Measurements from ENCODE around the gene CDHR4. TPM values are rescaled to one million over a fixed set of nuclear protein-coding genes. Genes with fewer than 3 reads are reported as not detected.
"Not testable (repeated sequence)": the region's sequence is repeated elsewhere in the genome, so short reads cannot be mapped to it uniquely, and the experiment has no call there.

The CDHR4 gene
- total and polyA plus RNA-seq, 2 experiments from 2014 or later: not detected

DNA sequence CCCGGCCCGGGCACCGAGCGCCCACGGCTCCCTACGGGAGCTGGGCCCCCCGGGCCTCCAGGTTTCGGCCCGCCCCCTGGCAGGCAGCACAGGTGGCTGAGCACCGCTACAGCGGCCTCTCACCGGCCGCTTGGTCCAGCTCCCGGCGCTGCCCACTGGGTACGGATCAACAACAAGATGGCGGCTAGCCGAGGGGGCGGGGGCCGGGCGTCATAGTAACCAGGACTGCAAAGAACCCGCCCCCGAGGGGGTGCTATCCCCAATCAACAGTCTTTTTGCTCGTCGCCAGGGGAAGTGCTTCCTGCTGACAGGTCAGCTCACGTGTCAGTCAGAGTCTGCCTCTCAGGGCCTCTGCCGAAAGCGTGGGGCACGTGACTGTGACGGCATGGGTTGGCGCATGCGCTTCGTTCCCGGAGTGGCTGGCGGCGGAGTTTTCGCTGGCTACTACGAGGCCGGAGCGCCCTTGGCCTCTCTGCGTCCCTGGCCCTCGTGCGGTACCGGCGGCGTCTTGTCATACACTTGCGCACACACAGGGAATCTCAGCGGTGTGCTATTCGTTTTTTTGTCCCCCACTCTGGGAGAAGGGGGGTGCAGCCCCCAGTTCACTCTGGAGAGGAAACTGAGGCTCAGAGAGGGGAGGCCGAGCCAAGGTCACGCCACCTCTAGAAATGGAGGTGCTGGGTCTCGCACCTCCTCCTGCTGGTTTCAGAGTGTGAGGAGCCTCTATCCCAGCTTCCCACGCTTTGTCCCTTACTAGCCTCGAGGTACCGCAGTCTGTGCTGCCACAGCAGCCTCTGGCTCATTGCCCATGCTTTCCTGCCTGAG, 13.1 kb downstream of the CDHR4 start, which contains the start of gene IP6K1:
IP6K1 (minus strand) TSS at position 186 of the 825 bp plus-strand sequence. CDS start 38,502 bp downstream, outside the sequence.
- Histone ChIP-seq H3K4me1 (ENCODE audit: insufficient read depth) (peaks cover 15% of the 10 kb centered on the region; the same call in 1 of the 2 replicates), H3K27me3 (replicated peaks; ENCODE audit: insufficient read depth) (no peaks in the 10 kb centered on the region), H3K4me2 (ENCODE audit: unreplicated experiment) (peak within 1 kb of the TSS; percentile 94), H3K4me3 (peak within 1 kb of the TSS; percentile 81), H3K36me3 (ENCODE audit: low read depth) (no peaks in the 10 kb centered on the region; the same call in 1 of the 2 replicates), H3K27ac (peak within 1 kb of the TSS; percentile 71), H4K20me1 (ENCODE audit: insufficient read depth) (no peaks in the 10 kb centered on the region; the same call in 1 of the 2 replicates), H3F3A (ENCODE audit: insufficient read depth) (no peaks in the 10 kb centered on the region), H3K79me2 (ENCODE audit: insufficient read depth) (peaks cover 48% of the 10 kb centered on the region), H3K9me2 (ENCODE audit: insufficient read depth) (no peaks in the 10 kb centered on the region), H3K9me3 (ENCODE audit: low read depth) (no peaks in the 10 kb centered on the region), H3K9ac (peak within 1 kb of the TSS; percentile 85), H2AFZ (peak within 1 kb of the TSS; percentile 96)
- no peak for TF ChIP-seq EZH2phosphoT487 (IDR thresholded peaks at IDR 0.05; ENCODE audit: insufficient read depth, low read depth)
- TF ChIP-seq EZH2 (IDR thresholded peaks at IDR 0.05; ENCODE audit: insufficient read depth, poor library complexity, severe bottlenecking): no peak
- DNase-seq: peak; percentile 100
- in situ Hi-C loops (cut with MboI): no loop called here
- WGBS, 2 experiments (ENCODE audit: low coverage in 1 of 2, low lambda C conversion rate in 2 of 2, missing lambda C conversion rate in 2 of 2): 2 to 3% methylated on average over 54 to 55 of the region's 55 CpGs

DNA sequence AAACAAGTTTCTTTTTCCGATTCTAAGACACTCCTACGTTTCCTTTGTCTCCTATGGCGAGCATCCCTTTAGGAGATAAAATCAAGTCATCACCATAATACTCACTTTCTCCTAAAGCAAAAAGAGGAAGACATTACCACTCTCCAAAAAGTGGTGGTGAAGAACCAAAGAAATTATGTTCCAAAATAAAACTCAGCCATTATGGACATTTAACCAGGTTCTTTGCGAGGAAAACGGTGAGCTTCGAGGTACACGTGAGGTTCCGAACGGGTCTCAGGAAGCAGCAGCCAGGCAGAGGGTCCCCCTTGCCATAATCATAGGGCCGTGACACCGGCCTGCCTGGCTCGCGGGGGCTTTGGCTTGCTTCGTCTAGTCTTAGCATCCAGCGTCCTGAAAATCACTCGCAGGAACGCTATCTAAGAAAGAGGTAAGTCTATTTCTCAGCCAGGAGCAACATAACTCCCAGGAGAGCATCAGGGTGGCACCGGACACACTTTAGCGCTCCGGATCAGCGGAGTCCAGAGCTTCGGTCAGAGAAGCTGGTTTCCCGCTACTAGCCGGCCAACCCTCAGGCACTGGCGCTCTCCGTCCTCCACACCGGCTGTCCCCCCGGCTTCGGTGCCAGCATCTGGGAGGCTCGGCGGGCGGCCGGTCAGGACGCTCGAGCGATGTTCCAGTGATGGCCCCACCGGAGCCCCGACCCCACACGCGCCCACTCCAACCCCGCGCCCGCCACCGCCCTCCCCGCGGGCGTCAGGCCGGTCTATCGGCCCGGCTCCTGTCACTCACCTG, 13.9 kb downstream of the CDHR4 start:
- H3K36me3 ChIP-seq (ENCODE audit: low read depth): no peaks in the 10 kb centered on the region; the same call in 1 of the 2 replicates
- peaks cover 18% of the 10 kb centered on the region; the same call in 1 of the 2 replicates for H3K4me1 ChIP-seq (ENCODE audit: insufficient read depth)
- peak overlapping the region; percentile 59 for H3K27ac ChIP-seq
- H3K4me3 ChIP-seq: peak overlapping the region; percentile 81
- no peaks in the 10 kb centered on the region for H3K9me2 ChIP-seq (ENCODE audit: insufficient read depth)
- no peaks in the 10 kb centered on the region for H3K27me3 ChIP-seq (replicated peaks; ENCODE audit: insufficient read depth)
- H3K79me2 ChIP-seq (ENCODE audit: insufficient read depth): peaks cover 56% of the 10 kb centered on the region
- TF ChIP-seq EZH2 (IDR thresholded peaks at IDR 0.05; ENCODE audit: insufficient read depth, poor library complexity, severe bottlenecking) (no peak), EZH2phosphoT487 (IDR thresholded peaks at IDR 0.05; ENCODE audit: insufficient read depth, low read depth) (no peak)
- in situ Hi-C loops (cut with MboI): no loop called here
- 2 to 3% methylated on average over 46 to 50 of the region's 50 CpGs for WGBS, 2 experiments (ENCODE audit: low coverage in 1 of 2, low lambda C conversion rate in 2 of 2, missing lambda C conversion rate in 2 of 2)
- no peaks in the 10 kb centered on the region for H3K9me3 ChIP-seq (ENCODE audit: low read depth)
- DNase-seq: peak; percentile 71
- H4K20me1 ChIP-seq (ENCODE audit: insufficient read depth): peaks cover 4% of the 10 kb centered on the region; the same call in 1 of the 2 replicates
- H3K9ac ChIP-seq: peak overlapping the region; percentile 85
- peak overlapping the region; percentile 94 for H3K4me2 ChIP-seq (ENCODE audit: unreplicated experiment)
- peak overlapping the region; percentile 72 for H2AFZ ChIP-seq
- no peaks in the 10 kb centered on the region for H3F3A ChIP-seq (ENCODE audit: insufficient read depth)

DNA sequence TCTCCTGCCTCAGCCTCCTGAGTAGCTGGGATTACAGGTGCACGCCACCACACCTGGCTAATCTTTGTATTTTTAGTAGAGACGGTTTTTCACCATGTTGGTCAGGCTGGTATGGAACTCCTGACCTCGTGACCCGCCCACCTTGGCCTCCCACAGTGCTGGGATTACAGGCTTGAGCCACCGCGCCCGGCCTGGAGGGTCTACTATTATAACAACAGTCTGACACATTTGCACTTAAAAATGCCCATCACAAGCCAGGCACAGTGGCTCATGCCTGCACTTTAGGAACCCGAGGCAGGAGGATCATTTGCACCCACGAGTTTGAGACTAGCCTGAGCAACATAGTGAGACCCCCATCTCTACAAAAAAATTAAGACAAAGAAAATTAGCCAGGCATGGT, 17.4 kb downstream of the CDHR4 start:
- H3K27me3 ChIP-seq (replicated peaks; ENCODE audit: insufficient read depth); H2AFZ ChIP-seq; H3K9me3 ChIP-seq (ENCODE audit: low read depth); H3F3A ChIP-seq (ENCODE audit: insufficient read depth); in situ Hi-C loops (cut with MboI); H3K9me2 ChIP-seq (ENCODE audit: insufficient read depth); H3K36me3 ChIP-seq (ENCODE audit: low read depth); H4K20me1 ChIP-seq (ENCODE audit: insufficient read depth); H3K4me3 ChIP-seq; H3K9ac ChIP-seq; DNase-seq; H3K27ac ChIP-seq; H3K4me2 ChIP-seq (ENCODE audit: unreplicated experiment): not testable (repeated sequence)
- Histone ChIP-seq H3K4me1 (ENCODE audit: insufficient read depth) (peaks cover 18% of the 10 kb centered on the region; the same call in 1 of the 2 replicates), H3K79me2 (ENCODE audit: insufficient read depth) (peaks cover 90% of the 10 kb centered on the region)
- 86 to 87% methylated on average over 9 of the region's 9 CpGs for WGBS, 2 experiments (ENCODE audit: low coverage in 1 of 2, low lambda C conversion rate in 2 of 2, missing lambda C conversion rate in 2 of 2)

DNA sequence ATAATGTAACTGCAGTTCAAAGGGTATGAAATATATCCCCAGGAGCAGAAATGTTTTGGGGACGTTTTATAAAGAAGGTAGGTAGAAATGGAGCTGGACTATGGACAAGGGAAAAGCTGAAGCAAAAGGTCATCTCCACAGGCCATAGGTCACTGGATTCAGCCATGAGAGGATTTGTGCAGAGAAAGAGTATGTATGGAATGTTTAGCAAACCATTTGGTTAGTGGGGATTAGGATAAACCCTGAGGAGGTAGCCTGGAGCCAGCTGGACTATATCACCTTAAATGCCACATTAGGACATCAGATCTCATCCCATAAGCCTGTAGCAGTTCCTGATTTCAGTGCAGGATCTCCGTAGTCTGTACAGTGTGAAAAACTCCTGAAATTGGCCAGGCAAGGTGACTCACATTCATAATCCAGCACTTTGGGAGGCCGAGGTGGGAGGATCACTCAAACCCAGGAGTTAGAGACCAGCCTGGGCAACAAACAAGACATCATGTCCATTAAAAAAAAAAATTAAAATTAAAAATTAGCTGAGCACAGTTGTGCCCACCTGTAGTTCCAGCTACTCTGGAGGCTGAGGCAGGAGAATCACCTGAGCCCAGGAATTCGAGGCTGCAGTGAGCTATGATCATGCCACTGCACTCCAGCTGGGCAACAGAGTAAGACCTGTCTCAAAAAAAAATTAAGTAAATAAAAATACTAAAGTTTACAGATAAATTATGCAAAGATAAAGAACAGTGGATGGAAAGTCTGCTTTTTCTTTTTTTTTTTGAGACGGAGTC, 18.1 kb downstream of the CDHR4 start:
- Histone ChIP-seq H3K4me1 (ENCODE audit: insufficient read depth) (peaks cover 12% of the 10 kb centered on the region; the same call in 1 of the 2 replicates), H3K9me2 (ENCODE audit: insufficient read depth) (no peaks in the 10 kb centered on the region), H3K79me2 (ENCODE audit: insufficient read depth) (peaks cover 97% of the 10 kb centered on the region), H3K4me3 (no peak overlapping the region), H3K9me3 (ENCODE audit: low read depth) (no peaks in the 10 kb centered on the region), H3K4me2 (ENCODE audit: unreplicated experiment) (no peak overlapping the region), H3K27ac (no peak overlapping the region), H3K27me3 (replicated peaks; ENCODE audit: insufficient read depth) (no peaks in the 10 kb centered on the region), H3K36me3 (ENCODE audit: low read depth) (no peaks in the 10 kb centered on the region; the same call in 1 of the 2 replicates), H3F3A (ENCODE audit: insufficient read depth) (no peaks in the 10 kb centered on the region), H3K9ac (no peak overlapping the region), H2AFZ (no peak overlapping the region), H4K20me1 (ENCODE audit: insufficient read depth) (peaks cover 4% of the 10 kb centered on the region; the same call in 1 of the 2 replicates)
- 60 to 67% methylated on average over 5 of the region's 5 CpGs for WGBS, 2 experiments (ENCODE audit: low coverage in 1 of 2, low lambda C conversion rate in 2 of 2, missing lambda C conversion rate in 2 of 2)
- no peak for DNase-seq
- TF ChIP-seq EZH2 (IDR thresholded peaks at IDR 0.05; ENCODE audit: insufficient read depth, poor library complexity, severe bottlenecking) (no peak), EZH2phosphoT487 (IDR thresholded peaks at IDR 0.05; ENCODE audit: insufficient read depth, low read depth) (no peak)
- in situ Hi-C loops (cut with MboI): no loop called here

DNA sequence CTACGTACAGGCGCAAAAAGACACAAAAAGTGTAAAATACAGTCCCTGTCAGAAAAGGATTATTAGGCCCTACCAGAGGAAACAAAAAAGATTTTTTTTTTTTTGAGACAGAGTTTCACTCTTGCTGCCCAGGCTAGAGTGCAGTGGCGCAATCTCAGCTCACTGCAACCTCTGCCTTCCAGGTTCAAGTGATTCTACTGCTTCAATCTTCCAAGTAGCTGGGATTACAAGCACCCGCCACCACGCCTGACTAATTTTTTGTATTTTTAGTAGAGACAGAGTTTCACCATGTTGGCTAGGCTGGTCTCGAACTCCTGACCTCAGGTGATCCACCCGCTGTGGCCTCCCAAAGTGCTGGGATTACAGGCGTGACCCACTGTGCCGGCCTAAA, 18.7 kb downstream of the CDHR4 start:
- H3K27me3 ChIP-seq (replicated peaks; ENCODE audit: insufficient read depth); H3K4me2 ChIP-seq (ENCODE audit: unreplicated experiment); H4K20me1 ChIP-seq (ENCODE audit: insufficient read depth); H3K27ac ChIP-seq; H3F3A ChIP-seq (ENCODE audit: insufficient read depth); H3K9me3 ChIP-seq (ENCODE audit: low read depth); H3K9ac ChIP-seq; H2AFZ ChIP-seq; DNase-seq; H3K36me3 ChIP-seq (ENCODE audit: low read depth); H3K9me2 ChIP-seq (ENCODE audit: insufficient read depth); H3K4me3 ChIP-seq; in situ Hi-C loops (cut with MboI): not testable (repeated sequence)
- WGBS, 2 experiments (ENCODE audit: low coverage in 1 of 2, low lambda C conversion rate in 2 of 2, missing lambda C conversion rate in 2 of 2): 93% methylated on average over 9 of the region's 9 CpGs
- H3K79me2 ChIP-seq (ENCODE audit: insufficient read depth): peaks cover 100% of the 10 kb centered on the region
- H3K4me1 ChIP-seq (ENCODE audit: insufficient read depth): peaks cover 12% of the 10 kb centered on the region; the same call in 1 of the 2 replicates
